ENCODE measurements around the gene WDR45.

DNA sequence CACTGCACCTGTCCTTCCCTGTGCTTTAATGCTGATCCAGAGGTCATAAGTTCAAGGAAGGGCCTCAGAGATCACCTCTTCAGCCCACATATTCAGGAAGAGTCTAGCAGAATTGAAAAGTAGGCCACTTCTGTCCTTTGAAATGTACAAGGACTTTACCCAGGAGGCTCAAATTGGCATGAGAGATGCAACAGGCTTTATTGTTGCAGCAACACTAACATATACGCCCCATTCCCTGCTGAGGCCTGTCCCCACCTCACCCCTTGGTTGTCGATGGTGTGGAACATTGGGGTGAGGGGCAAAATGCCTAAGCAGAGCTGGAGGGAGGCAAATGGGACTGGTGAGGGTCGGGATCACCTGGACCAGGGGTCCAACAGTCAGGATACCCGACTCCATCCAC is 8.7 kb downstream of the WDR45 start:
- TF ChIP-seq, protein P1, sequence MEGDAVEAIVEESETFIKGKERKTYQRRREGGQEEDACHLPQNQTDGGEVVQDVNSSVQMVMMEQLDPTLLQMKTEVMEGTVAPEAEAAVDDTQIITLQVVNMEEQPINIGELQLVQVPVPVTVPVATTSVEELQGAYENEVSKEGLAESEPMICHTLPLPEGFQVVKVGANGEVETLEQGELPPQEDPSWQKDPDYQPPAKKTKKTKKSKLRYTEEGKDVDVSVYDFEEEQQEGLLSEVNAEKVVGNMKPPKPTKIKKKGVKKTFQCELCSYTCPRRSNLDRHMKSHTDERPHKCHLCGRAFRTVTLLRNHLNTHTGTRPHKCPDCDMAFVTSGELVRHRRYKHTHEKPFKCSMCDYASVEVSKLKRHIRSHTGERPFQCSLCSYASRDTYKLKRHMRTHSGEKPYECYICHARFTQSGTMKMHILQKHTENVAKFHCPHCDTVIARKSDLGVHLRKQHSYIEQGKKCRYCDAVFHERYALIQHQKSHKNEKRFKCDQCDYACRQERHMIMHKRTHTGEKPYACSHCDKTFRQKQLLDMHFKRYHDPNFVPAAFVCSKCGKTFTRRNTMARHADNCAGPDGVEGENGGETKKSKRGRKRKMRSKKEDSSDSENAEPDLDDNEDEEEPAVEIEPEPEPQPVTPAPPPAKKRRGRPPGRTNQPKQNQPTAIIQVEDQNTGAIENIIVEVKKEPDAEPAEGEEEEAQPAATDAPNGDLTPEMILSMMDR (conservative IDR thresholded peaks at IDR 0.05) = no peak
- TF ChIP-seq ZFX (IDR thresholded peaks at IDR 0.05) = no peak
